Stimulated activated CD8-positive, alpha-beta memory T cell treated with anti-CD3 and anti-CD28 coated beads, Interleukin-7, amount 100 ng/mL, for 24 hours (primary cell): ENCODE data around the gene ACTR3.
"Not testable (repeated sequence)": the region's sequence is repeated elsewhere in the genome, so short reads cannot be mapped to it uniquely, and the experiment has no call there.

ENCODE experiments used
- DNase-seq: peaks from one replicate; pipeline ENCODE4 v3.0.0-alpha.2; 2020; ENCODE audit warnings: low read depth

The ACTR3 gene

DNA sequence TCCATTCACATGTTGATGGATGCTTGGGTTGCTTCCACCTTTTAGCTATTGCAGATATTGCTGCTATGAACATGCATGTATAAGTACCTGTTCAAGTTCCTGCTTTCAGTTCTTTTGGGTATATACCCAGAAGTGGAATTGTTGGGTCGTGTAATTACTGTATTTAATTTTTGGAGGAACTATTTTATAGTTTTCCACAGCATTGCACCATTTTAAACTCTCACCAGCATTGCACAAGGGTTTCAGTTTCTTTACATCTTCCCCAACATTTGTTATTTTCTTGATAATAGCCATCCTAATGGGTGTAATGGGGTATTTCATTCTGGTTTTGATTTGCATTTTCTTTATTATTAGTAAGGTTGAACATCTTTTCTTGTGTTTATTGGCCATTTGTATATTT lies 16.0 kb downstream of the ACTR3 start:
- no peak for DNase-seq

DNA sequence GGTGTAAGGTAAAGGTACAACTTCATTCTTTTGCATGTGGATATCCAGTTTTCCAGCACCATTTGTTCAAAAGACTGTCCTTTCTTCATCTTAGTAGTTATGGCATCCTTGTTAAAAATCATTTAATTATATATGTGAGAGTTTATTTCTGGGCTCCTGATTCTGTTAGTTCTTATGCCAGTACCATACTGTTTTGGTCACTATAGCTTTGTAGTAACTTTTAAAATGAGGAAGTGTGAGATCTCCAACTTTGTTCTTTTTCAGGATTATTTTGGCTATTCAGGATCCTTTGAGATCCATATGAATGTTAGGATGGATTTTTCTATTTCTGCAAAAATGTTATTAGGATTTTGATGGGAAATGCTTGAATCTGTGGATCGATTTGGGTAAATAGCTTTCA lies 16.8 kb downstream of the ACTR3 start:
- DNase-seq: no peak

DNA sequence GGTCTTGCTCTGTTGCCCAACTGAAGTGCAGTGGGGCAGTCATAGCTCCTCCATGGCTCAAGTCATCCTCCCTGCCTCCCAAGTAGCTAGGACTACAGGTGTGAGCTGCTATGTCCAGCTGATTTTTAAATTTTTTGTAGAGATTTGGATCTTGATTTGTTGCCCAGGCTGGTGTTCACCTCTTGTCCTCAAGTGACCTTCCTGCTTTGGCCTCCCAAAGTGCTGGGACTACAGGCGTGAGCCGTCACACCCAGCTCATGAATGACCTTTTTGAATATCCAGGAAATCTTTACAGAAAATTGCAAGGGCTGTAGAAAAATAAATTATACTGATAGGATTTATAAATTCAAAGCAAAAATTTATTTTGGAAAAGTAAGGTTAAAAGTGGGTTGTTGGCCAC lies 17.4 kb downstream of the ACTR3 start:
- no peak for DNase-seq

DNA sequence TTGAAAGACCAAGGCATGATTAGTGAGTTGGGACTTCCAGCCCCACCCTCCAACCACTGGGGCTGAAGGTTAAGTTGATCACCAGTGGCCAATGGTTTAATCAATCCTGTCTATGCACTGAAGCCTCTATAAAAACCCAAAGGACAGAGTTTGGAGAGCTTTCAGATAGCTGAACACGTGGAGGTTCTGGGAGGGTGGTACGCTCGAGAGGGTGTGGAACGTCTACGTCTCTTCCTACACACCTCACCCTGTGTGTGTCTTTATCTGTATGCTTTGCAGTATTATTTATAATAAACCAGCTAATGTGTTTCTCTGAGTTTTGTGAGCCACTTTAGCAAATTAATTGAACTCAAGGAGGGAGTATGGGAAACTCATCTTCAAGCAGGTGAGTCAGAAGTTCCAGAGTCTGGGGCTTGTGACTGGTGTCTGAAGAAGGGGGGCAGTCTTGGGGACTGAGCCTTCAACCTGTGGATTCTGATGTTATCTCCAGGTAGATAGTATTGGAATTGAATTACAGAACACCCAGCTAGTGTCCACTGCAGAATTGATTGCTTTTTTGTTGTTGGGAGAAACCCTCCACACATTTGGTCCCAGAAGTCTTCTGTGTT lies 20.3 kb downstream of the ACTR3 start:
- peak; percentile 42 for DNase-seq

DNA sequence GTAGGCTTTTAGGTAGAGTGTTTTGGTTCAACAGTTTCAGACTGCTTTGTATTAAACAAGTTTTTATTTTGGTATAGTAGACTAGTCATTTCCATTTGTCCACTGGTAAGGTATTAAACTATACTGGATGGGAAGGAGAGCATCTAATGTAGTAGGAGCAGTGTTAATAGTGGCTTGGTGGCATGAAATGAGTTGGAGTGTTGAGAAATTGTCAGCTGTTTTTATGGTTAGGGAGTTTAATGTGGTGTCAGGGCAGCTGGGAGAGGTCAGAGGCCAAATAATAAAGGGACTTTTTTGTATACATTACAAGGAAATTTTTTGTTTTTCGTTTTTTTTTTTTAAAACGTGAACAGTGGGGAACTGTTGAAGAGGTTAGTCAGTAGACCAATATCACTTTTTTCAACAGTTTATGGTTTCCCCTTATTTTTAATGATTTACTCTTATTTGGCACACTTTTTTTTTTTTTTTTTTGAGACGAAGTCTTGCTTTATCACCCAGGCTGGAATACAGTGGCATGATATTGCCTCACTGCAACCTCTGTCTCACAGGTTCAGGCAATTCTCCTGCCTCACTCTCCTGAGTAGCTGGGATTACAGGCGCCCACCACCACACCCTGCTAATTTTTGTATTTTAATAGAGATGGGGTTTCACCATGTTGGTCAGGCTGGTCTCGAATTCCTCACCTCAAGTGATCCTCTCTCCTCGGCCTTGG lies 21.2 kb downstream of the ACTR3 start:
- no peak for DNase-seq

DNA sequence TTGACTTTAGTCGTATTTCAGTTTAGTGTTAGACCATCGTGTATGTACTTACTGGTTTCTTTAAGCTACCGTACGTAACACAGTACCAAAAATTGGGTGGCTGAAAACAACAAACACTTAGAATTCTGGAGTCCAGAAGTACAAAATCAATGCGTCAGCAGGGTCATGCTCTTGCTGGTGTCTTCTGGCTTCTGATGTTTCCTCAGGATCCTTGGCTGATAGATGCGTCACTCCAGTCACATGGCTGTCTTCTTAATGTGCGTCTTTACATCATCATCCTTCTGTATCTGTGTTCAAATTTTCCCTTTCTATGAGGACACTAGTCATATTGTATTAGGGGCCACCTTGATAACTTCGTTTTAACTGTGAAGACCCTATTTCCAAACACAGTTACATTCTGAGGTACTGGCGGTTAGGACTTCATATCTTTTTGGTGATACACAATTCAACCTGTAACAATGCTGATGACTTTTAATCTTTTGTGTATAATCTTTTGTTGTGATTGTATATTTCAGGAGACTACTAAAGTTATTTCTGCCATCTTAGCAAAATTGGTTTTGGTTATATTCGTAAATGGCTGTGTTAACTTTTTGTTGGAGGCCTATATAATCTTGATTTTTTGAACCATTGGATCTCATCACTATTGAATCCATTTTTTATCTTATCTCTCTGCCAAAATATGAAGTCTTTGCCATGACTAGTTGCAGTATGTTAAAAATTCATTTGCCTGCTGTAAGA lies 25.4 kb downstream of the ACTR3 start:
- DNase-seq: no peak

DNA sequence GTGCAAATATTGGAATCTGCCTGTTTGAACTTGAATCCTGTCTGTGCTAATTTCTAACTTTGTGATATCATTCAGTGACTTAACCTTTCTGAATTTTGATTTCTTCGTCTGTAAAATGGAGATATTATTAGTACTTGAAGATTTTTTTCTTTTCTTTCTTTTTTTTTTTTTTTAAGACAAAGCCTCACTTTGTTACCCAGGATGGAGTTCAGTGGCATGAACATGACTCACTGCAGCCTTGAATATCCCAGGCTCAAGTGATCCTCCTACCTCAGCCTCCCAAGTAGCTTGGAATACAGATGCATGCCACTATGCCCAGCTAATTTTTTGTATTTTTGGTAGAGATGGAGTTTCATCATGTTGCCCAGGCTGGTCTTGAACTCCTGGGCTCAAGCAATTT lies 28.3 kb downstream of the ACTR3 start:
- no peak for DNase-seq

DNA sequence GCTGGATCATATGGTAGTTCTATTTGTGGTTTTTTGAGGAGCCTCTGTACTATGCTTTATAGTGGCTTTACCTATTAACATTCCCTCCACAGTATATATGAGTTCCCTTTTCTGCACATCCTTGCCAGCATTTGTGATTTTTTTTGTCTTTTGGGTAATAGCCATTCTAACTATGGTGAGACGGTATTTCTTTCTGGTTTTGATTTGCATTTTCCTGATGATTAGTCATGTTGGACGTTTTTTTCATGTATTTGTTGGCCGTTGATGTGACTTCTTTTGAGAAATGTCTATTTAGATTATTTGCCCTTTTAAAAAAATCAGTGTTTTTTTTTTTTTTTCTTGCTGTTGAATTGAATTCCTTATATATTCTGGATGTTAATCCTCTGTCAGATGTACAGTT lies 31.1 kb downstream of the ACTR3 start:
- no peak for DNase-seq

DNA sequence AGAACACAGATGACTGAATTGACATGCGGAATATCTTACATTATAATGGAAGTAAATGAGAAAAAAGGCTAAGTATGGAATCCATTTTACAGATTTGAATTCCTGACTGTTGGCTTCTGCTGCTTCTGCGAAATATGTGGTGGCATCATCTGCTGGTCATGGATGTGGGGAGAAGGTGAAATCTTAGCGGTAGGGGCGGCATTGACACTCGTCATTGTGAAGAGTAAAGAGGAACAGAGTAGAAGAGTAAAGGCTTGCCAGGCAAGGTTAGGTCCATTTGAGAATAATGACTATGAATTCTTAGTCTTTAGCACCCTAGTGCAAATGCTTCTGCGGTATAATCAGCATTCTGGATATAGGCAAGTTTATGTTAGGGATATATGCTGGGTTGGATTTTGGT lies 32.4 kb downstream of the ACTR3 start:
- no peak for DNase-seq

DNA sequence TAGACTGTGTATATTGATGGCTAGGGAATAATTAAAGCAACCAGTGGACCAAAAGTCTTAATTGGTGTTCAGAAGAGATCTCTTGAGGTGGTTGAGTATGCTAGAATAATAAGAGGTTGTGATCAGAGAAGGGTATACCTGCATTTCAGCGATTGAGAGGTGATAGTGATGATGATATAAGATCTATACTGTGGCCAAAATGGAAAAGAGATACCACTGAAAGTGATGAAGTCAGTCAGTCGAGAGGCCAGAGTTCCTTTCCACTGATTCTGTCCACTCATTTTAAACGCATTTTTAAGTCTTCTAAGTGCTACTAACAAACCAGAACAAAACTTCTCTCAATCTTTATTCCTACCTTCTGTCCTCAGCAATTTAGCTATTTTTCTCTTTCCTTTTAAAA lies 32.9 kb downstream of the ACTR3 start:
- DNase-seq: no peak

DNA sequence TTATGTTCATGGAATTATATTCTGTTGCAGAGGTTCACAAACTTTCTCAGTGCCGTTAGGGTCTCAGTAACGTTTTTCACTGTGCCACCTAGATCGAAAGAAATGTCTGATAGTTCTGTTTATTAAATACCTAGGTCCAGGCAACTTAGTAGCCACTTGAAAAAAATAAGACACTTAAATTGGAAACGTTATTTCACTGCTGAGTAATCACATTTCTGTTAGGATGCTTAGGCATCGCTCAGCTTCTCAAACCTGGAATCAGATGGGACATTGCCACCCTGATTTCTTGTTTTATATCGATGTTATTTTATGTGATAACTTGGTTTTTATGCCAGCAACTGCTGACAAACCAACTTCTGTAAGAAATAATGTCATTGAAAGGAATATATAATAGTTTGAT lies 36.0 kb downstream of the ACTR3 start:
- DNase-seq: no peak

DNA sequence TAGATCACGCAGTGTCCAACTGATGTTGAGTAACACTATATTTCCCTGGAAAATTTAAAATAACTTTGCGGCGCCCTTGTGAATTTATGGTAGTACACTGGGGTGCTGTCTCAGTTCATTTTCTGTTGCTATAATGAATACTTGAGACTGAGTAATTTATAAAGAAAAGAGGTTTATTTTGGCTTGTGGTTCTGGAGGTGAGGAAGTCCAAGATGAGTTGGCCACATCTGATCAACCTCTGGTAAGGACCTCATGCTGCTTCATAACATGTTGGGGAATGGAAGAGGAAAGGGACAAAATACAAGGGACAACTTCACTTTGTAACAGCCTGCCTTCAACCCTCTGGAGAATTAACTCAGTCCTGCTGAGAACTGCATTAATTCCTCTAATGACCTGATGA lies 36.4 kb downstream of the ACTR3 start:
- DNase-seq: no peak

DNA sequence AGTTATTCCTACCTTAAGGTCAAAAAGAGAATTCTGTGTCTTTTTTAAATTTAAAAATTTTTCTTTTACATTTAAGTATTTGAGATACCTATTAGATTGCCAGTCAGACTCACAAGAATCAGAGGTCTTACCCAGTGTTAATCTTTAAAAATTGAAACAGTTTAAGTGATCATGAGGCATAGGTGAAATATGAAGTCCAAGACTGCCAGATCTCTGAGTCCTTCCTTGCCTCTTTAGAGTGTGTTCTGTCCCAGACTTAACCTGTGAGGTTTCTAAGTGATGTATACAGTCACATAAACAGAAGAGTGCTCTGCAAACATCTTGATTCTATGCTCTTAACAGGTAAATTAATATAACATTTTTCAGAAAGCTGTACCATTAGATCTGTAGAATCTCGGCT lies 40.6 kb downstream of the ACTR3 start:
- no peak for DNase-seq

DNA sequence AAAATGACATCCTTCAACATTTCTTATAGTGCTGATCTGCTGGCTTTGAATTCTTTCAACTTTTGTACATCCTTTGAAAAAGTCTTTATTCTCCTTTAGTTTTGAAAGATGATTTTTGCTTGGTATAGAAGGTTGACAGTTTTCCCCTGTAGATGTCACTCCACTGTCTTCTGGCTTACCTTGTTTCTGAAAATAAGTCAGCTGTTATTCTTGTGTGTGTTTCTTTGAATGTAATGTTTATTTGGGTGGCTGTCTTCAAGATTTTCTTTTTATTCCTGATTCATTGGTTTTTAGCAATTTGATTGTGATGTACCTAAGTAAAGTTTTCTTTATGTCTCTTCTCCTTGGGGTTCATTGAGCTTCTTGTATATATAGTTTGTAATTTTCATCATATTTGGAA lies 47.6 kb downstream of the ACTR3 start:
- no peak for DNase-seq

DNA sequence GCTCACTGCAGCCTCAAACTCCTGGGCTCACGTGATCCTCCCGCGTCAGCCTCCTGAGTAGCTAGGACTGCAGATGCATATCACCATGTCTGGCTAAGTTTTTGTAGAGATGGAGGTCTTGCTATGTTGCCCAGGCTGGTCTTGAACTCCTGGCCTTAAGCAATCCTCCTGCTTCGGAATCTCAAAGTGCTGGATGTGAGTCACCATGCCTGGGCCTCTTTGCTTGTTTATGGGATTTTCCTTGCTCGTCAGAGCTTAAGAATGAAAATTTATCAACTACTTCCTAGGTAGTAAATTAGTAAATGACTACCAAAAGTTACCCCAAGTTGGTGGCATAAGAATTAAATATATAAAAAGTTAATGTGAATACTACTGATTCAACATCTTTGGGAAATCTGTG lies 51.0 kb downstream of the ACTR3 start:
- no peak for DNase-seq

DNA sequence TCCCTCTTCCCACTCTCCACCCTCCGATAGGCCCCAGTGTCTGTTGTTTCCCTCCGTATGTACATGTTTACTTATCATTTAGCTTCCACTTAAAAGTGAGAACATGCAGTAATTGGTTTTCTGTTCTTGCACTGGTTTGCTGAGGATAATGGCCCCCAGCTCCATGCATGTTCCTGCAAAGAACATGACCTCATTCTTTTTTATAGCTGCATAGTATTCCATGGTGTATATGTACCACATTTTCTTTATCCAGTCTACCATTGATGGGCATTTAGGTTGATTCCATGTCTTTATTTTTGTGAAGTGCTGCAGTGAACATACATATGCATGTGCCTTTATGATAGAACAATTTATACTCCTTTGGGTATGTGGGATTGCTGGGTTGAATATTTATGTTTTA lies 55.9 kb downstream of the ACTR3 start:
- DNase-seq: not testable (repeated sequence)

DNA sequence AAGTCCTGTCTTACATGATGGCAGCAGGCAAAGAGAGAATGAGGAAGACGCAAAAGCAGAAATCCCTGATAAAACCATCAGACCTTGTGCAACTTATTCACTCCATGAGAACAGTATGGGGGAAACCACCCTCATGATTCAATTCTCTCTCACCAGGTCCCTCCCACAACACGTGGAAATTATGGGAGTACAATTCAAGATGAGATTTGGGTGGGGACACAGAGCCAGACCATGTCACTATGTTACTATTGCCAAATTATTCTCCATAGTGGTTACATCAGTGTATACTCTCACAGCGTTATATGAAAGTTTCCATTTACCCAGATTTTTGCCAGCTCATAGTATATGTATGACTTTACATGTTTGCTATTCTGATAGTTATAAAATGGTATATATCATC lies 61.0 kb downstream of the ACTR3 start:
- not testable (repeated sequence) for DNase-seq

DNA sequence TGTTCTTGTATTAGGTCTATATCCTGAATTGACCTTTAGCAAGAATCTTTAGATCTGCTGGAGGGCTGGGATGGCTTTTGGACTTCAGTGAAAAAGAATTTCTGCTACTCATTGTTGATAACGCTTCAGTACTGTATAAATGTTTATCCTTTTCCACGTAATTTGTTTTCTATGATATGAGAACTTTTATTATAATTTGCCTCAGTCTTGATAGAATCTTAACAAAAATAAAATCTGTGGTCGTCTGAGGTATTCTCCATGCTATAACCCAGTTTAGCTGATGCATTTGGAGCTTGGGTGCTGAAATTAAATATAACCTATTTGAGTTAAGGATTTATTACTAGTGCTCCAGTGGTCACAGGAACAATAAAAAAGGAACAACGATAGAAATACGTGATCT lies 71.1 kb downstream of the ACTR3 start:
- no peak for DNase-seq

DNA sequence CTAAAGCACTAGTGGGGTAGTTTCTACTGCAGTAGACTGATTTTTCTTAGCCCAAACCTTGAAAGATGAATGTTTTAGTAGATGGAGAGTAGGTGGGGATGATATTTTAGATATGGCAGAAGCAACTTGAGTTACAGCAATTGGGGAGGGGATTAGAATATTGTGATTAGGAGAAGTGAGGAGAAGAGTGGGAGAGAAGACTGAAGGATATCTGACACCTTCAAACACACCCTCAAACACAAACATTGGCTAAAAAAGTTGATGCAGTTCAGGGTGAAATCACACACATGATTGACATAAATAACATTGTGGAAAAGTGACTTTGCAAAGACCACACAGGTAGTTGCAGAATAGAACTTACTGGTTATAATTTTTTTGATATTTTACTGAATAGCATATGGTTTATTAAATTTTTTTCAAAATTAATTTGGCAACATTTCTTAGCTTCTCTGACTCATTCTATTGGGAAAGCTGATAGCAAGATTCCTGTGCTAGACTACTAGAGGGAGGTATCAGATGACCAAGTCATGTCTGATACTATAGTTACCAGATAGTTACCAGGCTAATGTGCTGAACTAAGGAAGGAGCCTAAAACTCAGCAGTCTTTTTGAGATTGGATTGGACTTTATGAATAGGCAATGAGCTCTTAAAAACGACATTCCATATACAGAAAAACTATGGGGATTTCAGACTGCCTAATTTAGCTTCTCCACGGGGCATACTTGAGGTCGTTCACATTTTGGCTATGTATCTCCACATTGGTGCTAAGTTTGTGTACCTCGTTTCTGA lies 73.0 kb downstream of the ACTR3 start:
- DNase-seq: no peak

DNA sequence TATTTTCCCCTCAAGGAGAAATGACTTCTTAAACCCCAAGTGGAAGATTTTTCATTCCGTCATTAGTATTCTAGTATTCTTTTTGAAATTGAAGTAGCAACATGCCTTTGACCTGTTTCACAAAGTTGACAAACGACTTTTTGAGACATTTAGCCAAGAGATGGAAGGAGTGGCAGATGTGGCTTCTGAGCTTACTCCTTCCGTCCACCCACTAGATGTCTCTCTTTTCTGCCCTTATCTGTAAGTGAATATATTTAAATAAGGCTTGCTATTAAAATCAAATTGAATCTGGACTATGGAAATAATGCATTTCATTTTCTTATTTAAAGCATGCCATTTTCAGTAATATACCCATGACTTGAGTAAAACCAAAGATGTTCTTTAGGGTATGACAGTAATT lies 74.1 kb downstream of the ACTR3 start:
- no peak for DNase-seq

DNA sequence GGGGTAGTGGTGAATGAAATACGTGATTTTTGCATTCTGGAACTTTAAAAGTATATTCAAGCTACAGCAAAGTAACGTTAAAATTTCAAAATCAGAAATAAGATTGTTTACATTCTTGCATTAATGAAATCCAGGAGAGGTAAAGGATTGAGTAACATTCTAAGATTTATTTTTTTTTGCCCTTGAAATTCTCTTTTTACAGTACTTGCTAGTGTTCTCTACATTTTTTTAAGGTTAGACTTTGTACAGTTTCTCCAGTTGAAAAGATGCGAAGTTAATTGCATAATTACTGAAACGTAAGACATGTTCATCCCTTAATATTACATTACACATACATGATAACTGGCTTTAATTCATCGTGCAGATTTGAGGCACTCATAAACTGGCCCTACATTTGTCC lies 74.5 kb downstream of the ACTR3 start:
- no peak for DNase-seq

DNA sequence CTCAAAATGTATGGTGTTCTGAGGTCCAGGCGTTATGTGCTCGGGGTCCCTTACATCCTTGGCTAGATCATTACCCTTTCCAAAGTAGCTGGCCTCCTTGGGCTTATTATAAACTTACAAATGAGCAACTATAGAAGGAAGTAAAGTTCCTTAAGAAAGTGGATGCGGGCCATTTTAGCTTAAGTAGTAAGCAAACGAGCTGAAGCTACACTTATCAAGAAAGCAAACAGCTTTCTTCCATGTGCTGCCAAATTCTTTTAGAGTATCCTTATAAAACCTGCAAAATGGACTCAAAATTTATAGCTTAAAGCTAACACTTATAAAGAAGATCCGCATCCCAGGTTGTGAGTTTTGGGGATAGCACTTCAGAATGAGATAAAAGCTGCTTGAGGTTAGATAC lies 75.3 kb downstream of the ACTR3 start:
- DNase-seq: no peak

DNA sequence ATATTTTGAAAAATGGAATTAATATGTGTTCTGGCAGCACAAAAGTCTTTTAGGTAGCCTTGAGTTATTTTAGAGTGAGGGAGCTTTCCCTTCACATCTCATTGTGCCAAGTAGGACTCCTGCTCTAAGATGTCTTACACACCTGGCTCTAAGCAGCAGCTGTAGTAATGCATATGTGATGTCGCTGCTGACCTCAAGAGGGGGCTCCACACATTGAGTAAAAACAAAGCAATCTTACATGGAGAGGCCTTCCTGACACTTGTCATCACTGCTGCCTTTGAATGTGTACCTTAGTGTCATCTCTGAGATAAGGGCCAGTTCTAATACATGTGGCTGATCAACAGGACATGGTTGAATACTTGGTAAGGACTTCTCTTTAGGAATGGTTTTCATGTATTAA lies 75.8 kb downstream of the ACTR3 start:
- DNase-seq: no peak
